ENCODE data around the gene LRIT2. TPM values are rescaled to one million over a fixed set of nuclear protein-coding genes. Genes with fewer than 3 reads are reported as not detected.

The LRIT2 gene
- total and polyA plus RNA-seq, 9 of the 15 experiments (the other 6 are each of a cell fraction or from before 2014, with no cell fraction given), result not detected

DNA sequence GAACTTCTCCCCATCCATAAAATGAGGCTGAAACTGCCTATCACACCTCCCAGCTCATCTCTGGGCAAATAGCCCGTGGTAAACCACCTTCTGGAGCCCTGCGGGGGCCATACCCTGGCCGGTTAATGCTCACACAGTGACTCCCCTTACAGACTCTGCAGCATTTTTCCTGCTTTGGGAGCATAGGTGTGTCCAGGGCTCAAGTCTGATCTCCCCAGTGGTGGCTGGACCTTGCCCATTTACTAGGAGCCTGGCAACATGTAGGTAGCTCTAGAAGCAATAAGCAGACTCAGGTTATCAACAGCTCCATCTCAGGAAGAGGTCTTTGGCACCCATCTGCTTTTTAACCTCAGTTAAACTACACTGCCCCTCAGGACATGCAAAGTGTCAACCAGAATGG lies 36.5 kb downstream of the LRIT2 start:
- DNase-seq (ENCODE audit: extremely low read depth in 1 of 4, low spot score in 3 of 4), result no peak
- Histone ChIP-seq H3K4me3 (no peak overlapping the region), H3K27ac (ENCODE audit: extremely low read depth, low read depth, low read length) (no peak overlapping the region), H3K4me2 (ENCODE audit: insufficient read depth, low read length) (no peak overlapping the region), H2AFZ (ENCODE audit: low read depth, low read length) (no peak overlapping the region), H3K27me3 (ENCODE audit: control insufficient read depth in 2 of 2, insufficient read depth in 2 of 2, low read length in 2 of 2) (peaks cover 8 to 67% of the 10 kb centered on the region in 2 experiments; a peak in 4 of 5 replicates), H4K20me1 (replicated peaks; ENCODE audit: control insufficient read depth, insufficient read depth, low read length) (peaks cover 5% of the 10 kb centered on the region), H3K36me3 (ENCODE audit: control insufficient read depth, insufficient read depth, low read length) (no peaks in the 10 kb centered on the region), H3K79me2 (ENCODE audit: control insufficient read depth, insufficient read depth, low read length) (no peaks in the 10 kb centered on the region), H3K4me1 (replicated peaks in 1 of 2; ENCODE audit: control insufficient read depth in 2 of 2, insufficient read depth in 2 of 2, low read length in 2 of 2) (no peaks in the 10 kb centered on the region; a peak in 1 of 5 replicates), H3K9ac (ENCODE audit: insufficient read depth in 1 of 2, low read depth in 2 of 2, low read length in 2 of 2) (no peak overlapping the region), H3K9me1 (ENCODE audit: control insufficient read depth, insufficient read depth, low read length) (no peaks in the 10 kb centered on the region), H3K9me3 (replicated peaks; ENCODE audit: control insufficient read depth, insufficient read depth, low read depth, low read length) (no peaks in the 10 kb centered on the region)
- 0% methylated on average over 3 of the region's 3 CpGs for WGBS (ENCODE audit: insufficient coverage, low coverage, missing lambda C conversion rate)
- ChIA-PET CTCF (ENCODE audit: low intra/inter-chr PET ratio) (no interaction called here), POLR2A (interaction anchor here (1.7 kb wide), 1 partner anchor 9 kb away, joined by 4 read pairs; no protein-coding TSS in a partner anchor)
- no TSS peak for BruUV-seq (replicated peaks)
- intact Hi-C loops (cut with micrococcal nuclease), result no loop called here
- ATAC-seq, result no peak
- no peak for FAIRE-seq
- in situ Hi-C loops (cut with MboI), result no loop called here
- TF ChIP-seq ZNF224 (CRISPR knock-in tag; IDR thresholded peaks at IDR 0.05) (no peak), CHD4 (IDR thresholded peaks at IDR 0.05; ENCODE audit: insufficient read depth, insufficient replicate concordance, low read depth, low read length, poor library complexity, severe bottlenecking) (no peak), EGR1 (conservative IDR thresholded peaks at IDR 0.05) (no peak), ETS1 (conservative IDR thresholded peaks at IDR 0.05; ENCODE audit: control insufficient read depth, low read depth, low read length) (no peak), TAF1 (IDR thresholded peaks at IDR 0.05; ENCODE audit: control insufficient read depth, extremely low read depth, insufficient read depth, low read length, severe bottlenecking) (no peak), ZBTB40 (IDR thresholded peaks at IDR 0.05) (no peak), ZBTB40 (CRISPR knock-in tag; IDR thresholded peaks at IDR 0.05) (no peak), DMBX1 (CRISPR knock-in tag; IDR thresholded peaks at IDR 0.05; ENCODE audit: borderline replicate concordance) (no peak), ZNF707 (CRISPR knock-in tag; conservative IDR thresholded peaks at IDR 0.05) (no peak)
- TF ChIP-seq, protein P1, sequence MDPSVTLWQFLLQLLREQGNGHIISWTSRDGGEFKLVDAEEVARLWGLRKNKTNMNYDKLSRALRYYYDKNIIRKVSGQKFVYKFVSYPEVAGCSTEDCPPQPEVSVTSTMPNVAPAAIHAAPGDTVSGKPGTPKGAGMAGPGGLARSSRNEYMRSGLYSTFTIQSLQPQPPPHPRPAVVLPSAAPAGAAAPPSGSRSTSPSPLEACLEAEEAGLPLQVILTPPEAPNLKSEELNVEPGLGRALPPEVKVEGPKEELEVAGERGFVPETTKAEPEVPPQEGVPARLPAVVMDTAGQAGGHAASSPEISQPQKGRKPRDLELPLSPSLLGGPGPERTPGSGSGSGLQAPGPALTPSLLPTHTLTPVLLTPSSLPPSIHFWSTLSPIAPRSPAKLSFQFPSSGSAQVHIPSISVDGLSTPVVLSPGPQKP (CRISPR knock-in tag; IDR thresholded peaks at IDR 0.05), result no peak

Data from K562 (cell line).